ENCODE data around the gene CCNL2.

GRCh38 chr1:1403653-1404052 lies 4.5 kb upstream of the CCNL2 start:
- no peak for TF ChIP-seq POLR2A (IDR thresholded peaks at IDR 0.05)
- TF ChIP-seq, protein P1, sequence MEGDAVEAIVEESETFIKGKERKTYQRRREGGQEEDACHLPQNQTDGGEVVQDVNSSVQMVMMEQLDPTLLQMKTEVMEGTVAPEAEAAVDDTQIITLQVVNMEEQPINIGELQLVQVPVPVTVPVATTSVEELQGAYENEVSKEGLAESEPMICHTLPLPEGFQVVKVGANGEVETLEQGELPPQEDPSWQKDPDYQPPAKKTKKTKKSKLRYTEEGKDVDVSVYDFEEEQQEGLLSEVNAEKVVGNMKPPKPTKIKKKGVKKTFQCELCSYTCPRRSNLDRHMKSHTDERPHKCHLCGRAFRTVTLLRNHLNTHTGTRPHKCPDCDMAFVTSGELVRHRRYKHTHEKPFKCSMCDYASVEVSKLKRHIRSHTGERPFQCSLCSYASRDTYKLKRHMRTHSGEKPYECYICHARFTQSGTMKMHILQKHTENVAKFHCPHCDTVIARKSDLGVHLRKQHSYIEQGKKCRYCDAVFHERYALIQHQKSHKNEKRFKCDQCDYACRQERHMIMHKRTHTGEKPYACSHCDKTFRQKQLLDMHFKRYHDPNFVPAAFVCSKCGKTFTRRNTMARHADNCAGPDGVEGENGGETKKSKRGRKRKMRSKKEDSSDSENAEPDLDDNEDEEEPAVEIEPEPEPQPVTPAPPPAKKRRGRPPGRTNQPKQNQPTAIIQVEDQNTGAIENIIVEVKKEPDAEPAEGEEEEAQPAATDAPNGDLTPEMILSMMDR (IDR thresholded peaks at IDR 0.05), result no peak
- no peak for TF ChIP-seq EP300 (IDR thresholded peaks at IDR 0.05)
- no peak for TF ChIP-seq POLR2AphosphoS5 (IDR thresholded peaks at IDR 0.05)
